HCT116 (cell line): Measurements from ENCODE around the gene CPNE5. TPM values are rescaled to one million over a fixed set of nuclear protein-coding genes. Genes with fewer than 3 reads are reported as not detected.

ENCODE experiments used
- ATAC-seq: fragments of 200-7000 bp; cut with Tn5 transposase; 2 replicates; pipeline ENCODE4 v1.9.1; 2020; ENCODE audit warnings: mild to moderate bottlenecking, moderate library complexity
- BruUV-seq: library from RNA; stranded (reverse); fragments of 400-500 nt; replicated peaks from 2 replicates; lab custom pipeline; 2021; lab: Mats Ljungman, UMichigan
- CTCF ChIA-PET: fragments of 300-600 bp; sonication (Branson Sonifier 250); formaldehyde crosslinking; loops from one replicate; lab custom pipeline; 2021; ENCODE audit warnings: antibody characterized with exemption; lab: Charles Lee
- POLR2A ChIA-PET: fragments of 300-600, 350-600 bp; sonication (Branson Sonifier 250); formaldehyde crosslinking; loops from one replicate; lab custom pipeline; 2021; ENCODE audit warnings: antibody characterized with exemption; lab: Charles Lee
- RAD21 ChIA-PET, 2 experiments: fragments of 300-600 bp; sonication (Branson Sonifier 250); formaldehyde crosslinking; loops; one replicate each; lab custom pipeline; 2023; ENCODE audit warnings: low total read pairs in 2 of 2; ENCODE audit not compliant: uncharacterized antibody in 2 of 2, unreplicated experiment in 2 of 2, low non-redundant PET in 1 of 2; lab: Charles Lee
- DNase-seq: peaks from one replicate; pipeline ENCODE4 v3.0.0-alpha.2; 2010; ENCODE audit warnings: low read depth, low spot score
- H2AFZ ChIP-seq: fragments of 200-600 bp; shearing (Covaris generic), sonication (generic); 2 replicates; pipeline ENCODE4 v1.6.1; 2017; ENCODE audit warnings: low read depth, mixed run types, mixed read lengths, antibody characterized with exemption, low read length; ENCODE audit not compliant: poor library complexity, severe bottlenecking
- H3K27ac ChIP-seq: 2 replicates; pipeline ENCODE4 v1.5.1; 2012; ENCODE audit warnings: low read depth, low read length
- H3K27me3 ChIP-seq: fragments of 200-600 bp; sonication (generic); 2 replicates; pipeline ENCODE4 v1.6.1; 2016; ENCODE audit warnings: mixed run types, low read length, mixed read lengths; ENCODE audit not compliant: insufficient read depth
- H3K36me3 ChIP-seq, 2 experiments: fragments of 200-500 bp in 1 of 2; fragments of 200-600 bp in 1 of 2; sonication (Bioruptor generic) in 1 of 2; sonication (generic) in 1 of 2; 2 replicates each; pipeline versions ENCODE4 v1.5.1 to v1.6.1; 2014 to 2016; ENCODE audit warnings: low read length in 2 of 2, inconsistent platforms in 1 of 2, mixed read lengths in 1 of 2, mixed run types in 1 of 2; ENCODE audit not compliant: insufficient read depth in 2 of 2, control insufficient read depth in 1 of 2
- H3K4me1 ChIP-seq, 2 experiments: fragments of 200-600 bp in 1 of 2; sonication (generic) in 1 of 2; 2 replicates each; pipeline versions ENCODE4 v1.5.1 to v1.6.1; 2012 to 2017; ENCODE audit warnings: low read length in 2 of 2, inconsistent platforms in 1 of 2, mild to moderate bottlenecking in 1 of 2, mixed read lengths in 1 of 2, mixed run types in 1 of 2, moderate library complexity in 1 of 2; ENCODE audit not compliant: insufficient read depth in 2 of 2, control insufficient read depth in 1 of 2
- H3K4me2 ChIP-seq: fragments of 200-600 bp; sonication (generic); 2 replicates; pipeline ENCODE4 v1.6.1; 2017; ENCODE audit warnings: mixed run types, low read length, mixed read lengths
- H3K4me3 ChIP-seq, 2 experiments: fragments of 200-600 bp in 1 of 2; sonication (generic) in 1 of 2; replicated peaks in 1 of 2; 2 replicates each; pipeline ENCODE4 v1.5.1; 2011 to 2016; ENCODE audit warnings: low read length in 2 of 2, control low read depth in 1 of 2, low read depth in 1 of 2, mild to moderate bottlenecking in 1 of 2, mixed read lengths in 1 of 2, mixed run types in 1 of 2
- H3K79me2 ChIP-seq: fragments of 200-600 bp; sonication (generic); 2 replicates; pipeline ENCODE4 v1.6.1; 2017; ENCODE audit warnings: mild to moderate bottlenecking, mixed run types, low read length, moderate library complexity, mixed read lengths; ENCODE audit not compliant: insufficient read depth
- H3K9ac ChIP-seq: fragments of 200-600 bp; sonication (generic); 2 replicates; pipeline ENCODE4 v1.6.1; 2016; ENCODE audit warnings: low read length, mixed read lengths
- H3K9me2 ChIP-seq: fragments of 200-600 bp; sonication (generic), shearing (Covaris generic); 2 replicates; pipeline ENCODE4 v1.6.1; 2017; ENCODE audit warnings: mixed run types, mild to moderate bottlenecking, moderate library complexity; ENCODE audit not compliant: insufficient read depth
- H3K9me3 ChIP-seq, 2 experiments: fragments of 200-500 bp in 1 of 2; fragments of 200-600 bp in 1 of 2; sonication (Bioruptor generic) in 1 of 2; sonication (generic) in 1 of 2; 2 replicates each; pipeline ENCODE4 v1.6.1; 2014 to 2017; ENCODE audit warnings: low read length in 2 of 2, mixed read lengths in 2 of 2, inconsistent platforms in 1 of 2, low read depth in 1 of 2, mild to moderate bottlenecking in 1 of 2, mixed run types in 1 of 2, moderate library complexity in 1 of 2; ENCODE audit not compliant: control insufficient read depth in 1 of 2, insufficient read depth in 1 of 2
- H4K20me1 ChIP-seq: fragments of 200-600 bp; sonication (generic), shearing (Covaris generic); 2 replicates; pipeline ENCODE4 v1.6.1; 2017; ENCODE audit warnings: mixed run types, mild to moderate bottlenecking, moderate library complexity; ENCODE audit not compliant: insufficient read depth
- CBX3 ChIP-seq: IDR thresholded peaks from 2 replicates; pipeline ENCODE4 v1.6.1; 2012; ENCODE audit warnings: low read depth
- CEBPB ChIP-seq: IDR thresholded peaks from 2 replicates; pipeline ENCODE4 v1.6.1; 2012; ENCODE audit warnings: low read depth
- ELF1 ChIP-seq: IDR thresholded peaks from 2 replicates; pipeline ENCODE4 v1.6.1; 2012; ENCODE audit warnings: low read depth, borderline replicate concordance
- EZH2 ChIP-seq: fragments of 200-600 bp; sonication (generic); IDR thresholded peaks from 2 replicates; pipeline ENCODE4 v1.6.1; 2017; ENCODE audit warnings: antibody characterized with exemption, mixed run types
- EZH2phosphoT487 ChIP-seq: fragments of 200-600 bp; IDR thresholded peaks from 2 replicates; pipeline ENCODE4 v1.6.1; 2018; ENCODE audit warnings: antibody characterized with exemption, borderline replicate concordance
- FOSL1 ChIP-seq: IDR thresholded peaks from 2 replicates; pipeline ENCODE4 v1.6.1; 2012; ENCODE audit warnings: low read depth
- JUND ChIP-seq: IDR thresholded peaks from 2 replicates; pipeline ENCODE4 v1.6.1; 2012
- POLR2A ChIP-seq: IDR thresholded peaks from 2 replicates; pipeline ENCODE4 v1.7.0; 2011; ENCODE audit warnings: borderline replicate concordance; ENCODE audit not compliant: insufficient read depth, insufficient read length; ENCODE audit errors: extremely low read depth
- POLR2AphosphoS5 ChIP-seq: IDR thresholded peaks from 2 replicates; pipeline ENCODE4 v1.6.1; 2011; ENCODE audit warnings: mild to moderate bottlenecking, low read depth, low read length, moderate library complexity
- RAD21 ChIP-seq: IDR thresholded peaks from 2 replicates; pipeline ENCODE4 v1.6.1; 2012; ENCODE audit warnings: low read depth, mild to moderate bottlenecking
- SIN3A ChIP-seq: IDR thresholded peaks from 2 replicates; pipeline ENCODE4 v1.6.1; 2012; ENCODE audit warnings: low read depth
- SP1 ChIP-seq: IDR thresholded peaks from 2 replicates; pipeline ENCODE4 v1.6.1; 2012; ENCODE audit warnings: low read depth
- SRF ChIP-seq: IDR thresholded peaks from 2 replicates; pipeline ENCODE4 v1.6.1; 2012; ENCODE audit warnings: low read depth
- TCF7L2 ChIP-seq: IDR thresholded peaks from 2 replicates; pipeline ENCODE4 v1.7.0; 2011; ENCODE audit warnings: borderline replicate concordance, inconsistent platforms; ENCODE audit not compliant: insufficient read depth, insufficient read length; ENCODE audit errors: extremely low read depth
- YY1 ChIP-seq: IDR thresholded peaks from 2 replicates; pipeline ENCODE4 v1.6.1; 2011; ENCODE audit warnings: low read length, low read depth, moderate library complexity, mild to moderate bottlenecking; ENCODE audit not compliant: insufficient replicate concordance; ENCODE audit errors: extremely low read depth
- ZFX ChIP-seq: fragments of 450-650 bp; IDR thresholded peaks from 2 replicates; pipeline ENCODE4 v1.6.1; 2017
- ZNF274 ChIP-seq: fragments of 200-500 bp; sonication (Bioruptor generic); IDR thresholded peaks from 2 replicates; pipeline ENCODE4 v1.6.1; 2014; ENCODE audit warnings: mild to moderate bottlenecking, low read depth, low read length, inconsistent platforms
- intact Hi-C: fragments of 100-400 bp; cut with micrococcal nuclease; formaldehyde crosslinking; loops from 2 replicates; pipeline ENCODE4 v1.10.0; 2022
- total RNA-seq: library from RNA; stranded (reverse); gene quantifications from one replicate; pipeline ENCODE4 v1.2.1, GENCODE V29; 2021; ENCODE audit not compliant: unreplicated experiment
- TF ChIP-seq, protein P1 (sequence below): IDR thresholded peaks from 2 replicates; pipeline ENCODE4 v1.6.1; 2012
- TF ChIP-seq, protein P2 (sequence below), 3 experiments: fragments of 200-600 bp in 1 of 3; sonication (generic) in 1 of 3; IDR thresholded peaks in 2 of 3; conservative IDR thresholded peaks in 1 of 3; 2 replicates each; pipeline ENCODE4 v1.5.1; 2012 to 2017; ENCODE audit warnings: low read depth in 2 of 3, low read length in 2 of 3, antibody characterized with exemption in 1 of 3, borderline replicate concordance in 1 of 3, control low read depth in 1 of 3, mild to moderate bottlenecking in 1 of 3, mixed read lengths in 1 of 3, mixed run types in 1 of 3, moderate library complexity in 1 of 3; ENCODE audit not compliant: insufficient read depth in 1 of 3

The CPNE5 gene
- total RNA-seq, 1 experiment from 2014 or later, result not detected

DNA sequence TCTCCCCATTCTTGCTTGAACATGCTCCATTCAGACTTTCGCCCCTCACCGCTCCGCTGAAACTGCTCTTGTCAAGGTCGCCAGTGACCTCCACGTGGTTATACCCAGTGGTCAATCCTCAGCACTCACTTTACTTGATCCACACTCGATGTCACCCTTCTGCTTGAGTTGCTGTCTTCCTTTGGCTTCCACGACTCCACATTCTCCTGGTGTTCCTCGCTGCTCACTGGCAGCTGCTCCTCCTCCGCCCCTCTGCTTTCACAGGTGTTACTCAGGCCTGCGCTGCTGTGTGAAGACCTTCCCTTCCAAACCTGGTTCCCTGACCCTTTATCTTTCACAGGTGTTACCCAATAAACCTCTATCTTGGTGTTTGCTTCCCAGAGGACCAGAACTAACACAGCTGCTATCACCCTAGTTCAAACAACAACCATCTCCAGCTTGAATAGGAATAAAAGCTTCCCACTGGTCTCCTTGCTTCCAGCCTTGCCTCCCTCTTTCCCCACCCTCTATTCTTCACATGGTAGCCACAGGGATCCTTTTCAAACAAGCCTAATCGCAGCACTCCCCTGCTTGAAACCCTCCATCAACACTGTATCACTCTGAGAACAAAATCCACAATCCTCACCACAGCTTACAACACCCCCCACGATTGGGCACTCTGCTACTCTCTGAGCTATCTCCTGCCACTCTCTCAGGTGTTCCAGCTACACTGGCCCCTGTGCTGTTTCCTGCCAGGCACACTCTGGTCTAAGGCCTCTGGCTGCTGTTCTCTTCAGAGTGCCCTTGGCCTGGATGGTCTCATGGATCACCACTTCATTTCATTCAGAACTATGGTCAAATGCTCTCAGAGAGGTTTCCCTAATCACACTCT is 24.7 kb upstream of the CPNE5 start:
- Histone ChIP-seq H3K4me2 (no peak overlapping the region), H3K9me3 (no peaks in the 10 kb centered on the region), H3K4me1 (peaks cover 0 to 3% of the 10 kb centered on the region in 2 experiments; a peak in 1 of 4 replicates), H3K27me3 (no peaks in the 10 kb centered on the region), H3K9ac (no peak overlapping the region), H3K4me3 (no peak overlapping the region), H3K27ac (no peak overlapping the region), H3K79me2 (peaks cover 86% of the 10 kb centered on the region), H2AFZ (no peak overlapping the region), H4K20me1 (no peaks in the 10 kb centered on the region), H3K36me3 (peaks cover 14 to 27% of the 10 kb centered on the region in 2 experiments; a peak in 2 of 4 replicates), H3K9me2 (no peaks in the 10 kb centered on the region)
- intact Hi-C loops, result no loop called here
- no TSS peak for BruUV-seq
- ChIA-PET CTCF (interaction anchor here (0.7 to 2.0 kb wide), 3 partner anchors 10 to 154 kb away, joined by 3 to 7 read pairs (median 5); partner anchors contain the start of gene PPIL1), POLR2A (no interaction called here), RAD21 (no interaction called here)
- DNase-seq, result no peak
- TF ChIP-seq, protein P1, sequence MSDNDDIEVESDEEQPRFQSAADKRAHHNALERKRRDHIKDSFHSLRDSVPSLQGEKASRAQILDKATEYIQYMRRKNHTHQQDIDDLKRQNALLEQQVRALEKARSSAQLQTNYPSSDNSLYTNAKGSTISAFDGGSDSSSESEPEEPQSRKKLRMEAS, result no peak
- no peak for ATAC-seq

DNA sequence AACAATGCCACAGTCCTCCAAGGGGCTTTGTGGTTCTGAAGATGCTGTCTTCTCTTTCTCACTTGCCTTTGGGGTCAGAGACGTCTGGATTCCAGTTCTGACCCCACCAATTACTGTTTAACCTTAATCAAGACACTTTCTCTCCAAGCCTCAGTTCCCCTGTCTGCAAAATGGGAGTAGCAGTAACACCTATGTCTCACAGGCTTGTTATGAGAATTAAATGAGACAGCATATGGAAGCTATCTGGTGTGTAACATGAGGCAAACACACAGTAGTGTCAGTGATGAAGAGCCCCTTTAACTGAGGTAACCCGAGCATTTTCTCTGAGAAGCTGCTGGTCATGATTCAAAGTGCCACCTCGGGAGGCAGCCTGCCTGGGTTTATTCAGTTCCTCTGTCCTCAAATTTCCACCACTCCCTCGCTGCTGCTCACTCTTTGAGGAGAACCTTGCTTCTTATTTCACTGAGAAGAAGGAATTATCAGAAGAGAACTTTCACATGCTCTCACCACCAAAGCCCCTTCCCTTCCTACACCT is 23.7 kb upstream of the CPNE5 start:
- Histone ChIP-seq H3K36me3 (peaks cover 10 to 27% of the 10 kb centered on the region in 2 experiments; a peak in 2 of 4 replicates), H3K4me3 (no peak overlapping the region), H3K9ac (no peak overlapping the region), H3K27ac (no peak overlapping the region), H3K4me1 (peaks cover 0 to 3% of the 10 kb centered on the region in 2 experiments; a peak in 1 of 4 replicates), H3K4me2 (no peak overlapping the region), H3K9me2 (no peaks in the 10 kb centered on the region), H3K79me2 (peaks cover 85% of the 10 kb centered on the region), H3K9me3 (no peaks in the 10 kb centered on the region), H3K27me3 (no peaks in the 10 kb centered on the region), H2AFZ (no peak overlapping the region), H4K20me1 (no peaks in the 10 kb centered on the region)
- BruUV-seq, result no TSS peak
- intact Hi-C loops, result no loop called here
- DNase-seq (no peak), ATAC-seq (no peak)
- ChIA-PET RAD21 (no interaction called here), CTCF (no interaction called here), POLR2A (no interaction called here)
- no peak for TF ChIP-seq TCF7L2
- TF ChIP-seq SP1, result no peak
- TF ChIP-seq FOSL1, result no peak
- no peak for TF ChIP-seq RAD21
- TF ChIP-seq, protein P1, result no peak
- no peak for TF ChIP-seq EZH2
- TF ChIP-seq JUND, result no peak
- TF ChIP-seq SIN3A, result no peak
- no peak for TF ChIP-seq POLR2A
- no peak for TF ChIP-seq YY1
- TF ChIP-seq POLR2AphosphoS5, result no peak
- no peak for TF ChIP-seq CEBPB
- TF ChIP-seq, protein P2, sequence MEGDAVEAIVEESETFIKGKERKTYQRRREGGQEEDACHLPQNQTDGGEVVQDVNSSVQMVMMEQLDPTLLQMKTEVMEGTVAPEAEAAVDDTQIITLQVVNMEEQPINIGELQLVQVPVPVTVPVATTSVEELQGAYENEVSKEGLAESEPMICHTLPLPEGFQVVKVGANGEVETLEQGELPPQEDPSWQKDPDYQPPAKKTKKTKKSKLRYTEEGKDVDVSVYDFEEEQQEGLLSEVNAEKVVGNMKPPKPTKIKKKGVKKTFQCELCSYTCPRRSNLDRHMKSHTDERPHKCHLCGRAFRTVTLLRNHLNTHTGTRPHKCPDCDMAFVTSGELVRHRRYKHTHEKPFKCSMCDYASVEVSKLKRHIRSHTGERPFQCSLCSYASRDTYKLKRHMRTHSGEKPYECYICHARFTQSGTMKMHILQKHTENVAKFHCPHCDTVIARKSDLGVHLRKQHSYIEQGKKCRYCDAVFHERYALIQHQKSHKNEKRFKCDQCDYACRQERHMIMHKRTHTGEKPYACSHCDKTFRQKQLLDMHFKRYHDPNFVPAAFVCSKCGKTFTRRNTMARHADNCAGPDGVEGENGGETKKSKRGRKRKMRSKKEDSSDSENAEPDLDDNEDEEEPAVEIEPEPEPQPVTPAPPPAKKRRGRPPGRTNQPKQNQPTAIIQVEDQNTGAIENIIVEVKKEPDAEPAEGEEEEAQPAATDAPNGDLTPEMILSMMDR (IDR thresholded peaks at IDR 0.05 in 2 of 3, conservative IDR thresholded peaks at IDR 0.05 in 1 of 3; ENCODE audit: borderline replicate concordance in 1 of 3, insufficient read depth in 1 of 3, low read depth in 2 of 3, low read length in 2 of 3), result no peak
- no peak for TF ChIP-seq EZH2phosphoT487
- no peak for TF ChIP-seq SRF
- no peak for TF ChIP-seq ZNF274
- TF ChIP-seq CBX3, result no peak
- no peak for TF ChIP-seq ELF1
- TF ChIP-seq ZFX, result no peak
